ENCODE measurements around the gene MGST2. TPM values are rescaled to one million over a fixed set of nuclear protein-coding genes. Genes with fewer than 3 reads are reported as not detected.
A peak's percentile ranks its signal among the peaks of the same experiment; 100 is the strongest.

The MGST2 gene
- polyA plus RNA-seq, 1 donor from 2014 or later, result 2.0 TPM

DNA sequence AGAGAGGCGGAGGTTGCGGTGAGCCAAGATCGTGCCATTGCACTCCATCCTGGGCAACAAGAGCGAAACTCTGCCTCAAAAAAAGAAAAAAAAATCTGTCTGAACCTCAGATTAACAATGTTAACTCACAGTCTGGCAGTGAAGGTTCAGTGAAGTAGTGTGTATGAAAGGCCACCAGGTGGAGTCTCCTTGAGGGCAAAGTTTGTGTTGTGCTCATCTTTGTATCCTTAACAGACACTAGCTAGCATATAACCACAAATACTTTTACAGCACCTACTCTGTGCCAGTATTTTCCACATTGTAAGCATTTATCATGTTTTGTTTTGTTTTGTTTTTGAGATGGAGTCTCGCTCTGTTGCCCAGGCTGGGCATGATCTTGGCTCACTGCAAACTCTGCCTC is 46.0 kb upstream of the MGST2 start:
- Histone ChIP-seq H3K27me3 (ENCODE audit: insufficient read depth, low read depth, low read length) (no peaks in the 10 kb centered on the region), H3F3A (ENCODE audit: insufficient read depth, low read length, poor library complexity, severe bottlenecking) (no peaks in the 10 kb centered on the region), H3K4me2 (ENCODE audit: low read length) (no peak overlapping the region), H3K36me3 (ENCODE audit: insufficient read depth, low read length) (no peaks in the 10 kb centered on the region), H3K27ac (ENCODE audit: low read length) (no peak overlapping the region), H3K9ac (ENCODE audit: low read length) (no peak overlapping the region), H4K20me1 (ENCODE audit: insufficient read depth) (no peaks in the 10 kb centered on the region), H3K9me3 (ENCODE audit: low read length) (no peaks in the 10 kb centered on the region), H3K79me2 (replicated peaks; ENCODE audit: insufficient read depth, low read length) (no peaks in the 10 kb centered on the region), H3K9me2 (ENCODE audit: insufficient read depth, low read length) (no peaks in the 10 kb centered on the region), H2AFZ (ENCODE audit: low read depth, low read length) (no peak overlapping the region), H3K4me3 (ENCODE audit: low read length) (no peak overlapping the region)
- TF ChIP-seq POLR2AphosphoS5 (IDR thresholded peaks at IDR 0.05) (no peak), EZH2 (IDR thresholded peaks at IDR 0.05; ENCODE audit: borderline replicate concordance, insufficient read depth, low read length, poor library complexity, severe bottlenecking) (no peak), EP300 (conservative IDR thresholded peaks at IDR 0.05; ENCODE audit: poor library complexity, severe bottlenecking) (no peak), RAD21 (conservative IDR thresholded peaks at IDR 0.05) (no peak), MXI1 (conservative IDR thresholded peaks at IDR 0.05; ENCODE audit: poor library complexity, severe bottlenecking) (no peak), SMC3 (conservative IDR thresholded peaks at IDR 0.05; ENCODE audit: poor library complexity) (no peak), TAF1 (IDR thresholded peaks at IDR 0.05; ENCODE audit: low read depth) (no peak)
- TF ChIP-seq, protein P1, sequence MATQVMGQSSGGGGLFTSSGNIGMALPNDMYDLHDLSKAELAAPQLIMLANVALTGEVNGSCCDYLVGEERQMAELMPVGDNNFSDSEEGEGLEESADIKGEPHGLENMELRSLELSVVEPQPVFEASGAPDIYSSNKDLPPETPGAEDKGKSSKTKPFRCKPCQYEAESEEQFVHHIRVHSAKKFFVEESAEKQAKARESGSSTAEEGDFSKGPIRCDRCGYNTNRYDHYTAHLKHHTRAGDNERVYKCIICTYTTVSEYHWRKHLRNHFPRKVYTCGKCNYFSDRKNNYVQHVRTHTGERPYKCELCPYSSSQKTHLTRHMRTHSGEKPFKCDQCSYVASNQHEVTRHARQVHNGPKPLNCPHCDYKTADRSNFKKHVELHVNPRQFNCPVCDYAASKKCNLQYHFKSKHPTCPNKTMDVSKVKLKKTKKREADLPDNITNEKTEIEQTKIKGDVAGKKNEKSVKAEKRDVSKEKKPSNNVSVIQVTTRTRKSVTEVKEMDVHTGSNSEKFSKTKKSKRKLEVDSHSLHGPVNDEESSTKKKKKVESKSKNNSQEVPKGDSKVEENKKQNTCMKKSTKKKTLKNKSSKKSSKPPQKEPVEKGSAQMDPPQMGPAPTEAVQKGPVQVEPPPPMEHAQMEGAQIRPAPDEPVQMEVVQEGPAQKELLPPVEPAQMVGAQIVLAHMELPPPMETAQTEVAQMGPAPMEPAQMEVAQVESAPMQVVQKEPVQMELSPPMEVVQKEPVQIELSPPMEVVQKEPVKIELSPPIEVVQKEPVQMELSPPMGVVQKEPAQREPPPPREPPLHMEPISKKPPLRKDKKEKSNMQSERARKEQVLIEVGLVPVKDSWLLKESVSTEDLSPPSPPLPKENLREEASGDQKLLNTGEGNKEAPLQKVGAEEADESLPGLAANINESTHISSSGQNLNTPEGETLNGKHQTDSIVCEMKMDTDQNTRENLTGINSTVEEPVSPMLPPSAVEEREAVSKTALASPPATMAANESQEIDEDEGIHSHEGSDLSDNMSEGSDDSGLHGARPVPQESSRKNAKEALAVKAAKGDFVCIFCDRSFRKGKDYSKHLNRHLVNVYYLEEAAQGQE (IDR thresholded peaks at IDR 0.05; ENCODE audit: borderline replicate concordance), result no peak
- TF ChIP-seq, protein P2, sequence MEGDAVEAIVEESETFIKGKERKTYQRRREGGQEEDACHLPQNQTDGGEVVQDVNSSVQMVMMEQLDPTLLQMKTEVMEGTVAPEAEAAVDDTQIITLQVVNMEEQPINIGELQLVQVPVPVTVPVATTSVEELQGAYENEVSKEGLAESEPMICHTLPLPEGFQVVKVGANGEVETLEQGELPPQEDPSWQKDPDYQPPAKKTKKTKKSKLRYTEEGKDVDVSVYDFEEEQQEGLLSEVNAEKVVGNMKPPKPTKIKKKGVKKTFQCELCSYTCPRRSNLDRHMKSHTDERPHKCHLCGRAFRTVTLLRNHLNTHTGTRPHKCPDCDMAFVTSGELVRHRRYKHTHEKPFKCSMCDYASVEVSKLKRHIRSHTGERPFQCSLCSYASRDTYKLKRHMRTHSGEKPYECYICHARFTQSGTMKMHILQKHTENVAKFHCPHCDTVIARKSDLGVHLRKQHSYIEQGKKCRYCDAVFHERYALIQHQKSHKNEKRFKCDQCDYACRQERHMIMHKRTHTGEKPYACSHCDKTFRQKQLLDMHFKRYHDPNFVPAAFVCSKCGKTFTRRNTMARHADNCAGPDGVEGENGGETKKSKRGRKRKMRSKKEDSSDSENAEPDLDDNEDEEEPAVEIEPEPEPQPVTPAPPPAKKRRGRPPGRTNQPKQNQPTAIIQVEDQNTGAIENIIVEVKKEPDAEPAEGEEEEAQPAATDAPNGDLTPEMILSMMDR (IDR thresholded peaks at IDR 0.05; ENCODE audit: poor library complexity, severe bottlenecking), result no peak

DNA sequence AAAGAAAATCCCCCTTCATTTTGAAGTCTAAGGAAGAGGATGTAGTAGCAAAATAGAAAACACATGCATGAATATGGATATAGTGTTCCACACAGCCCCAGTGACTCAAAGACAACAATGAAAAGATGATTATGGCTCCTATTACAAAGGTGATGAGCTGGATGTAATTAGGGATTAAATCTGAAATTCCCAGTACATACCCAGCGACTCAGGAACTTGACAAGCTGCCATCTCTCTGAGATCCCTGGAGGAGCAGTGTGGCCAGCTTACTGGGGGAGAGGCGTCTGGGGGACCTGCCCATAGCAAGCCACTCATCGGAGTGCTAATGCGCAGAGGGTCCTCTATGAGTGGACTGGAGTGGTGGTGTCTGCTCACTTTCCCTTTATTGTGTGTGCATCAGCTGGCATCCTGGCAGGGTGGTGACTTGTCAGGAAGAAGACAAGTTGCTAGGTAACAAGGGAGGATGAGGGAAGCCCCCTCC is 42.7 kb upstream of the MGST2 start:
- TF ChIP-seq SMC3 (conservative IDR thresholded peaks at IDR 0.05; ENCODE audit: poor library complexity) (no peak), POLR2AphosphoS5 (IDR thresholded peaks at IDR 0.05) (peak; percentile 31), TAF1 (IDR thresholded peaks at IDR 0.05; ENCODE audit: low read depth) (no peak), EP300 (conservative IDR thresholded peaks at IDR 0.05; ENCODE audit: poor library complexity, severe bottlenecking) (peak; percentile 41), RAD21 (conservative IDR thresholded peaks at IDR 0.05) (no peak), MXI1 (conservative IDR thresholded peaks at IDR 0.05; ENCODE audit: poor library complexity, severe bottlenecking) (peak; percentile 0), EZH2 (IDR thresholded peaks at IDR 0.05; ENCODE audit: borderline replicate concordance, insufficient read depth, low read length, poor library complexity, severe bottlenecking) (no peak)
- TF ChIP-seq, protein P2 (IDR thresholded peaks at IDR 0.05; ENCODE audit: poor library complexity, severe bottlenecking), result no peak
- TF ChIP-seq, protein P1 (IDR thresholded peaks at IDR 0.05; ENCODE audit: borderline replicate concordance), result peak; percentile 67
- peak overlapping the region; percentile 48 for H3K9ac ChIP-seq (ENCODE audit: low read length)
- H3K4me3 ChIP-seq (ENCODE audit: low read length), result peak overlapping the region; percentile 52
- H3K9me2 ChIP-seq (ENCODE audit: insufficient read depth, low read length), result no peaks in the 10 kb centered on the region
- peak overlapping the region; percentile 10 for H2AFZ ChIP-seq (ENCODE audit: low read depth, low read length)
- H3K27me3 ChIP-seq (ENCODE audit: insufficient read depth, low read depth, low read length), result no peaks in the 10 kb centered on the region
- peak overlapping the region; percentile 78 for H3K27ac ChIP-seq (ENCODE audit: low read length)
- H3K9me3 ChIP-seq (ENCODE audit: low read length), result no peaks in the 10 kb centered on the region
- no peaks in the 10 kb centered on the region for H4K20me1 ChIP-seq (ENCODE audit: insufficient read depth)
- no peaks in the 10 kb centered on the region for H3F3A ChIP-seq (ENCODE audit: insufficient read depth, low read length, poor library complexity, severe bottlenecking)
- no peaks in the 10 kb centered on the region for H3K79me2 ChIP-seq (replicated peaks; ENCODE audit: insufficient read depth, low read length)
- H3K36me3 ChIP-seq (ENCODE audit: insufficient read depth, low read length), result no peaks in the 10 kb centered on the region
- no peak overlapping the region for H3K4me2 ChIP-seq (ENCODE audit: low read length)

All from neural cell (in vitro differentiated cells).